Hair follicle dermal papilla cell (primary cell): ENCODE data around the gene HSBP1L1. TPM values are rescaled to one million over a fixed set of nuclear protein-coding genes. Genes with fewer than 3 reads are reported as not detected.

Source experiments
- total RNA-seq: library from RNA; depleted of rRNA; stranded (reverse); fragments of >200 nt; gene quantifications from 2 replicates; pipeline ENCODE4 v1.2.3, GENCODE V29; 2012

HSBP1L1 gene
- total RNA-seq, result 1.8 and 4.1 TPM in 2 replicates

GRCh38 chr18:79964330-79965118, at the start of gene HSBP1L1:
Gene HSBP1L1, plus strand, starts transcription at chr18:79964643. Its CDS starts 93 bp downstream, at chr18:79964736.

GRCh38 chr18:79951545-79952455, 12.6 kb upstream of the HSBP1L1 start, which contains the start of gene SLC66A2:
Gene SLC66A2, minus strand, starts transcription at chr18:79951653. Its CDS starts 727 bp downstream, at chr18:79950926.

GRCh38 chr18:79988451-79989194, 24.2 kb downstream of the HSBP1L1 start, which contains the start of gene TXNL4A:
Gene TXNL4A, minus strand, starts transcription at chr18:79988563. Its CDS starts 171 bp downstream, at chr18:79988392.

Other genes with a start within 250 kb of the HSBP1L1 start
- not detected in 2 replicates for gene KCNG2, start 166.7 kb upstream of the HSBP1L1 start, total RNA-seq
- gene SLC66A2, start 13.0 kb upstream of the HSBP1L1 start, total RNA-seq, result 48.4 and 50.2 TPM in 2 replicates
- gene TXNL4A, start 23.9 kb downstream of the HSBP1L1 start, total RNA-seq, result 30.7 and 33.3 TPM in 2 replicates
- gene RBFA, start 69.8 kb downstream of the HSBP1L1 start, total RNA-seq, result 26.6 and 31.5 TPM in 2 replicates
- gene ADNP2, start 144.6 kb downstream of the HSBP1L1 start, total RNA-seq, result 25.1 and 27.1 TPM in 2 replicates